GM13977 (cell line): ENCODE measurements around the gene MAST4.

Experiments used
- DNase-seq: peaks from one replicate; pipeline ENCODE4 v3.0.0; 2012; ENCODE audit warnings: low spot score
- CTCF ChIP-seq: IDR thresholded peaks from 2 replicates; pipeline ENCODE4 v1.5.1; 2012; ENCODE audit warnings: mild to moderate bottlenecking, control low read depth; ENCODE audit not compliant: insufficient read depth; ENCODE audit errors: extremely low read depth, missing control alignments
- in situ Hi-C: fragments of 300-500 bp; cut with MboI; formaldehyde crosslinking; loops from one replicate; pipeline ENCODE4 v1.12.0; 2022; ENCODE audit warnings: low sequenced_read_pairs, low pct_unique_long_range_greater_than_20kb, mixed read lengths, inconsistent platforms; ENCODE audit not compliant: unreplicated experiment

Gene MAST4

GRCh38 chr5:66738136-66738535 is 141.9 kb downstream of the MAST4 start:
- TF ChIP-seq CTCF = no peak
- in situ Hi-C loops = no loop called here
- DNase-seq = no peak

- no peak for DNase-seq
- TF ChIP-seq CTCF = no peak
- in situ Hi-C loops = no loop called here
Measured at GRCh38 chr5:66739021-66739420, 142.8 kb downstream of the MAST4 start.

GRCh38 chr5:66739951-66740350 is 143.8 kb downstream of the MAST4 start:
- DNase-seq = no peak
- no peak for TF ChIP-seq CTCF

GRCh38 chr5:66741394-66741793 is 145.2 kb downstream of the MAST4 start:
- DNase-seq = no peak
- TF ChIP-seq CTCF = no peak
- in situ Hi-C loops = no loop called here

More at GRCh38 chr5:66739951-66740350, 143.8 kb downstream of the MAST4 start:
- in situ Hi-C loops = no loop called here

- TF ChIP-seq CTCF = peak; percentile 14
- DNase-seq = no peak
- in situ Hi-C loops = no loop called here
Measured at GRCh38 chr5:66742083-66742895, 146.1 kb downstream of the MAST4 start.

- no peak for TF ChIP-seq CTCF
- in situ Hi-C loops = no loop called here
- no peak for DNase-seq
Measured at GRCh38 chr5:66742896-66743247, 146.7 kb downstream of the MAST4 start.
